HuH-7 (cell line): Measurements from ENCODE around the gene SNAI1.
"Not testable (repeated sequence)": the region's sequence is repeated elsewhere in the genome, so short reads cannot be mapped to it uniquely, and the experiment has no call there.

Experiments
- DNase-seq: peaks from one replicate; pipeline ENCODE4 v3.0.0; 2011; ENCODE audit warnings: low spot score

Gene SNAI1

GRCh38 chr20:49964964-49965780, 17.6 kb upstream of the SNAI1 start:
- DNase-seq, result peak; percentile 89

- no peak for DNase-seq
Measured at GRCh38 chr20:49965781-49966305, 16.9 kb upstream of the SNAI1 start.

GRCh38 chr20:49966861-49967260, 15.9 kb upstream of the SNAI1 start:
- DNase-seq, result no peak

GRCh38 chr20:49969234-49969633, 13.5 kb upstream of the SNAI1 start:
- DNase-seq, result no peak

- DNase-seq, result no peak
Measured at GRCh38 chr20:49969946-49970345, 12.8 kb upstream of the SNAI1 start.

- DNase-seq, result no peak
Measured at GRCh38 chr20:49970498-49970897, 12.3 kb upstream of the SNAI1 start.

GRCh38 chr20:49973981-49974380, 8.8 kb upstream of the SNAI1 start:
- DNase-seq, result no peak

GRCh38 chr20:49976542-49976941, 6.2 kb upstream of the SNAI1 start:
- DNase-seq, result no peak

- not testable (repeated sequence) for DNase-seq
Measured at GRCh38 chr20:49977740-49978139, 5.0 kb upstream of the SNAI1 start.

GRCh38 chr20:49978685-49979029, 4.1 kb upstream of the SNAI1 start:
- no peak for DNase-seq

GRCh38 chr20:49979030-49979832, 3.5 kb upstream of the SNAI1 start:
- DNase-seq, result peak; percentile 90

GRCh38 chr20:49980140-49981008, 2.4 kb upstream of the SNAI1 start:
- no peak for DNase-seq

GRCh38 chr20:49981218-49982071, 1.3 kb upstream of the SNAI1 start:
- no peak for DNase-seq

GRCh38 chr20:49982072-49982345, 771 bp upstream of the SNAI1 start:
- DNase-seq, result no peak

- no peak for DNase-seq
Measured at GRCh38 chr20:49983123-49983847, 505 bp downstream of the SNAI1 start.

GRCh38 chr20:49983848-49984408, 1.1 kb downstream of the SNAI1 start:
- no peak for DNase-seq

- no peak for DNase-seq
Measured at GRCh38 chr20:49984426-49985153, 1.8 kb downstream of the SNAI1 start.

GRCh38 chr20:49985157-49985556, 2.4 kb downstream of the SNAI1 start:
- no peak for DNase-seq

GRCh38 chr20:49985617-49986016, 2.8 kb downstream of the SNAI1 start:
- no peak for DNase-seq

GRCh38 chr20:49986049-49986448, 3.3 kb downstream of the SNAI1 start:
- DNase-seq, result no peak
